CD14-positive monocyte (primary cell): ENCODE data around the gene CDC123. TPM values are rescaled to one million over a fixed set of nuclear protein-coding genes. Genes with fewer than 3 reads are reported as not detected.
A peak's percentile ranks its signal among the peaks of the same experiment; 100 is the strongest.

ENCODE experiments used
- DNase-seq, 3 donors: peaks; one replicate each; pipeline ENCODE4 v3.0.0-alpha.2; 2011 to 2022
- H2AFZ ChIP-seq: 2 replicates; pipeline ENCODE4 v1.6.0; 2012; ENCODE audit warnings: mild to moderate bottlenecking, low read depth, low read length, inconsistent platforms; ENCODE audit not compliant: insufficient read depth, poor library complexity, severe bottlenecking
- H3K27ac ChIP-seq, 2 donors: 1 replicate in 1 of 2; 2 replicates in 1 of 2; pipeline ENCODE4 v1.5.1; 2012 to 2013; ENCODE audit warnings: low read length in 2 of 2, control low read depth in 1 of 2, inconsistent platforms in 1 of 2, low read depth in 1 of 2, mild to moderate bottlenecking in 1 of 2
- H3K27me3 ChIP-seq, 2 donors: one replicate each; pipeline versions ENCODE4 v1.6.0 to v1.6.1; 2011 to 2013; ENCODE audit warnings: low read length in 2 of 2; ENCODE audit not compliant: control insufficient read depth in 2 of 2, insufficient read depth in 2 of 2
- H3K36me3 ChIP-seq, 2 donors: replicated peaks in 1 of 2; 1 replicate in 1 of 2; 2 replicates in 1 of 2; pipeline versions ENCODE4 v1.5.1 to v1.6.1; 2012 to 2013; ENCODE audit warnings: low read length in 2 of 2, control low read depth in 1 of 2, inconsistent platforms in 1 of 2, mild to moderate bottlenecking in 1 of 2; ENCODE audit not compliant: insufficient read depth in 2 of 2, control insufficient read depth in 1 of 2
- H3K4me1 ChIP-seq, 2 donors: 1 replicate in 1 of 2; 2 replicates in 1 of 2; pipeline versions ENCODE4 v1.5.1 to v1.6.1; 2012 to 2013; ENCODE audit warnings: low read length in 2 of 2, control low read depth in 1 of 2, inconsistent platforms in 1 of 2, mild to moderate bottlenecking in 1 of 2, moderate library complexity in 1 of 2; ENCODE audit not compliant: insufficient read depth in 2 of 2, control insufficient read depth in 1 of 2
- H3K4me2 ChIP-seq: replicated peaks from 2 replicates; pipeline ENCODE3; 2012; ENCODE audit warnings: low read length, moderate library complexity, mild to moderate bottlenecking; ENCODE audit not compliant: poor library complexity, severe bottlenecking; ENCODE audit errors: extremely low read depth
- H3K4me3 ChIP-seq, 3 experiments: fragments of 200-600 bp in 1 of 3; sonication (generic) in 1 of 3; replicated peaks in 1 of 3; 1 replicate in 2 of 3; 2 replicates in 1 of 3; pipeline ENCODE4 v1.5.1; 2011 to 2013; ENCODE audit warnings: low read length in 3 of 3, mild to moderate bottlenecking in 3 of 3, control low read depth in 2 of 3, low read depth in 2 of 3, inconsistent platforms in 1 of 3, moderate library complexity in 1 of 3
- H3K79me2 ChIP-seq: 2 replicates; pipeline ENCODE4 v1.6.0; 2012; ENCODE audit warnings: mild to moderate bottlenecking, control low read depth, inconsistent platforms, low read length, moderate library complexity; ENCODE audit not compliant: insufficient read depth
- H3K9ac ChIP-seq: 2 replicates; pipeline ENCODE4 v1.6.0; 2017; ENCODE audit warnings: low read length, mild to moderate bottlenecking; ENCODE audit not compliant: insufficient read depth, poor library complexity, severe bottlenecking
- H3K9me3 ChIP-seq, 2 donors: replicated peaks in 1 of 2; 1 replicate in 1 of 2; 2 replicates in 1 of 2; pipeline versions ENCODE4 v1.5.1 to v1.6.1; 2012 to 2013; ENCODE audit warnings: low read length in 2 of 2, control low read depth in 1 of 2; ENCODE audit not compliant: control insufficient read depth in 1 of 2, insufficient read depth in 1 of 2
- H4K20me1 ChIP-seq: 2 replicates; pipeline ENCODE4 v1.6.0; 2012; ENCODE audit warnings: mild to moderate bottlenecking, low read length, control low read depth, moderate library complexity; ENCODE audit not compliant: insufficient read depth
- H3K27ac Mint-ChIP-seq, 7 donors: one replicate each; pipeline ENCODE4 v1.8.0; 2020; ENCODE audit warnings: mild to moderate bottlenecking in 7 of 7, mixed read lengths in 7 of 7, moderate library complexity in 6 of 7, inconsistent platforms in 2 of 7
- H3K27me3 Mint-ChIP-seq, 3 donors: one replicate each; pipeline ENCODE4 v1.8.0; 2021 to 2022; ENCODE audit warnings: low read depth in 3 of 3, mild to moderate bottlenecking in 3 of 3, mixed read lengths in 3 of 3, moderate library complexity in 3 of 3, inconsistent platforms in 1 of 3
- H3K36me3 Mint-ChIP-seq, 2 donors: one replicate each; pipeline ENCODE4 v1.8.0; 2020; ENCODE audit warnings: mixed read lengths in 2 of 2, inconsistent platforms in 1 of 2, mild to moderate bottlenecking in 1 of 2
- H3K4me1 Mint-ChIP-seq: one replicate; pipeline ENCODE4 v1.8.0; 2020; ENCODE audit warnings: mild to moderate bottlenecking, mixed read lengths
- H3K4me3 Mint-ChIP-seq, 2 donors: one replicate each; pipeline ENCODE4 v1.8.0; 2020; ENCODE audit warnings: mild to moderate bottlenecking in 2 of 2, mixed read lengths in 2 of 2, moderate library complexity in 1 of 2
- H3K9me3 Mint-ChIP-seq, 7 donors: one replicate each; pipeline ENCODE4 v1.8.0; 2020 to 2022; ENCODE audit warnings: mixed read lengths in 7 of 7, mild to moderate bottlenecking in 6 of 7, moderate library complexity in 6 of 7, inconsistent platforms in 2 of 7
- CTCF ChIP-seq: fragments of 200-600 bp; IDR thresholded peaks from one replicate; pipeline ENCODE4 v1.8.0; 2022; ENCODE audit warnings: antibody characterized with exemption, mild to moderate bottlenecking
- WGBS: methylation state at CpG from one replicate; pipeline ENCODE4 v1.1.5; 2013; ENCODE audit warnings: missing lambda C conversion rate; ENCODE audit not compliant: insufficient coverage; 5-methylcytosine and 5-hydroxymethylcytosine counted together
- intact Hi-C, 2 donors: fragments of 100-400 bp; cut with micrococcal nuclease; formaldehyde crosslinking; loops; one replicate each; pipeline versions ENCODE4 v1.15.0 to v1.15.1; 2023
- polyA plus RNA-seq, 3 donors: library from polyadenylated mRNA; depleted of rRNA in 1 of 3; unstranded in 2 of 3; stranded (reverse) in 1 of 3; fragments of 300-500 nt in 2 of 3; fragments of >200 nt in 1 of 3; fragmentation: Illumina TruSeq in 2 of 3; gene quantifications; 1 replicate in 2 of 3; 2 replicates in 1 of 3; pipeline ENCODE4 v1.2.3, GENCODE V29; 2012 to 2021

The CDC123 gene
- polyA plus RNA-seq, 3 donors = 38.2 to 78.7 (median 76.0) TPM

GRCh38 chr10:12262278-12262981 is 66.4 kb downstream of the CDC123 start:
- H3K9me3 ChIP-seq = no peaks in the 10 kb centered on the region
- peak overlapping the region in 1 of 2 donors; percentile 41 for H3K27ac ChIP-seq
- H3K4me2 ChIP-seq = no peak overlapping the region
- TF ChIP-seq CTCF = no peak
- intact Hi-C loops = loop anchor here (5.0 to 10.0 kb wide), 3 partner anchors 72 to 392 kb away; no protein-coding TSS in a partner anchor
- peaks cover 40% of the 10 kb centered on the region in 2 donors for H3K4me1 ChIP-seq
- no peaks in the 10 kb centered on the region for H3K36me3 ChIP-seq
- H3K4me3 Mint-ChIP-seq = no peak overlapping the region
- peaks cover 35% of the 10 kb centered on the region for H3K4me1 Mint-ChIP-seq
- no peak overlapping the region for H2AFZ ChIP-seq
- no peaks in the 10 kb centered on the region for H4K20me1 ChIP-seq
- H3K36me3 Mint-ChIP-seq = no peaks in the 10 kb centered on the region
- H3K9me3 Mint-ChIP-seq = peaks cover 0 to 3% (median 0%) of the 10 kb centered on the region in 7 donors
- H3K9ac ChIP-seq = no peak overlapping the region
- H3K27ac Mint-ChIP-seq = peak overlapping the region in 3 of 7 donors; percentile 8 to 92 (median 75)
- DNase-seq = no peak
- H3K4me3 ChIP-seq = no peak overlapping the region
- H3K27me3 Mint-ChIP-seq = peaks cover 0 to 4% (median 1%) of the 10 kb centered on the region in 3 donors
- no peaks in the 10 kb centered on the region for H3K27me3 ChIP-seq
- WGBS = 100% methylated on average over 1 of the region's 3 CpGs
- no peaks in the 10 kb centered on the region for H3K79me2 ChIP-seq

- Histone ChIP-seq H3K79me2 (no peaks in the 10 kb centered on the region), H3K4me2 (peak overlapping the region; percentile 69), H3K27ac (peak overlapping the region; percentile 4 to 41), H3K4me1 (peaks cover 40 to 45% of the 10 kb centered on the region in 2 donors), H3K4me3 (peak overlapping the region; percentile 4 to 50 (median 12)), H2AFZ (peak overlapping the region; percentile 79), H3K9me3 (no peaks in the 10 kb centered on the region), H4K20me1 (no peaks in the 10 kb centered on the region), H3K27me3 (no peaks in the 10 kb centered on the region), H3K9ac (peak overlapping the region; percentile 21), H3K36me3 (no peaks in the 10 kb centered on the region)
- under 1% methylated on average over 15 of the region's 31 CpGs for WGBS
- DNase-seq = peak; percentile 47 to 59 (median 57)
- Mint-ChIP-seq H3K9me3 (peaks cover 0 to 3% (median 0%) of the 10 kb centered on the region in 7 donors), H3K36me3 (no peaks in the 10 kb centered on the region), H3K27me3 (peaks cover 0 to 2% (median 1%) of the 10 kb centered on the region in 3 donors), H3K4me3 (peak overlapping the region; percentile 72 to 80), H3K27ac (peak overlapping the region; percentile 34 to 92 (median 86)), H3K4me1 (peaks cover 40% of the 10 kb centered on the region)
- intact Hi-C loops = loop anchor here (5.0 to 10.0 kb wide), 3 partner anchors 70 to 390 kb away; no protein-coding TSS in a partner anchor
- peak; percentile 74 for TF ChIP-seq CTCF
These were observed 68.4 kb downstream of the CDC123 start for GRCh38 chr10:12264204-12264940.
